B cell (primary cell): Measurements from ENCODE around the gene ZSCAN12.

Source experiments
- CTCF ChIP-seq: fragments of 200-600 bp; IDR thresholded peaks from one replicate; pipeline ENCODE4 v1.8.0; 2022; ENCODE audit warnings: antibody characterized with exemption, mild to moderate bottlenecking
- EZH2 ChIP-seq: IDR thresholded peaks from 2 replicates; pipeline ENCODE4 v1.6.1; 2012; ENCODE audit warnings: borderline replicate concordance, low read depth, mild to moderate bottlenecking, moderate library complexity, low read length; ENCODE audit not compliant: insufficient read depth, poor library complexity, severe bottlenecking

- no peak for TF ChIP-seq CTCF
- no peak for TF ChIP-seq EZH2
Measured at GRCh38 chr6:28433119-28433518, 33.6 kb upstream of the ZSCAN12 start.
